BLaER1 treated with 17β-estradiol and CSF1 and Interleukin-3, amounts not matched to agents 10 nM and 100 nM (cell line): ENCODE measurements around the gene DIO2.
A peak's percentile ranks its signal among the peaks of the same experiment; 100 is the strongest.

Source experiments
- H3K27ac ChIP-seq, 11 experiments: shearing (Covaris generic); formaldehyde crosslinking; 2 replicates each; pipeline ENCODE4 v1.8.1; 2022
- H3K27me3 ChIP-seq, 11 experiments: shearing (Covaris generic); formaldehyde crosslinking; 2 replicates each; pipeline ENCODE4 v1.8.1; 2022
- H3K36me3 ChIP-seq, 11 experiments: shearing (Covaris generic); formaldehyde crosslinking; 2 replicates each; pipeline ENCODE4 v1.8.1; 2022
- H3K4me1 ChIP-seq, 10 experiments: shearing (Covaris generic); formaldehyde crosslinking; 2 replicates each; pipeline ENCODE4 v1.8.1; 2022
- H3K4me2 ChIP-seq, 11 experiments: shearing (Covaris generic); formaldehyde crosslinking; 2 replicates each; pipeline ENCODE4 v1.8.1; 2022
- H3K4me3 ChIP-seq, 10 experiments: shearing (Covaris generic); formaldehyde crosslinking; 2 replicates each; pipeline ENCODE4 v1.8.1; 2022
- H3K9ac ChIP-seq, 11 experiments: shearing (Covaris generic); formaldehyde crosslinking; 2 replicates each; pipeline ENCODE4 v1.8.1; 2022
- H3K9me3 ChIP-seq, 11 experiments: shearing (Covaris generic); formaldehyde crosslinking; replicated peaks in 1 of 11; 2 replicates each; pipeline ENCODE4 v1.8.1; 2022
- H4K20me1 ChIP-seq, 11 experiments: shearing (Covaris generic); formaldehyde crosslinking; 2 replicates each; pipeline ENCODE4 v1.8.1; 2022
- Cebpa-rat ChIP-seq, 11 experiments: shearing (Covaris generic); IDR thresholded peaks; 2 replicates each; pipeline ENCODE4 v1.8.1; 2022

Gene DIO2

DNA sequence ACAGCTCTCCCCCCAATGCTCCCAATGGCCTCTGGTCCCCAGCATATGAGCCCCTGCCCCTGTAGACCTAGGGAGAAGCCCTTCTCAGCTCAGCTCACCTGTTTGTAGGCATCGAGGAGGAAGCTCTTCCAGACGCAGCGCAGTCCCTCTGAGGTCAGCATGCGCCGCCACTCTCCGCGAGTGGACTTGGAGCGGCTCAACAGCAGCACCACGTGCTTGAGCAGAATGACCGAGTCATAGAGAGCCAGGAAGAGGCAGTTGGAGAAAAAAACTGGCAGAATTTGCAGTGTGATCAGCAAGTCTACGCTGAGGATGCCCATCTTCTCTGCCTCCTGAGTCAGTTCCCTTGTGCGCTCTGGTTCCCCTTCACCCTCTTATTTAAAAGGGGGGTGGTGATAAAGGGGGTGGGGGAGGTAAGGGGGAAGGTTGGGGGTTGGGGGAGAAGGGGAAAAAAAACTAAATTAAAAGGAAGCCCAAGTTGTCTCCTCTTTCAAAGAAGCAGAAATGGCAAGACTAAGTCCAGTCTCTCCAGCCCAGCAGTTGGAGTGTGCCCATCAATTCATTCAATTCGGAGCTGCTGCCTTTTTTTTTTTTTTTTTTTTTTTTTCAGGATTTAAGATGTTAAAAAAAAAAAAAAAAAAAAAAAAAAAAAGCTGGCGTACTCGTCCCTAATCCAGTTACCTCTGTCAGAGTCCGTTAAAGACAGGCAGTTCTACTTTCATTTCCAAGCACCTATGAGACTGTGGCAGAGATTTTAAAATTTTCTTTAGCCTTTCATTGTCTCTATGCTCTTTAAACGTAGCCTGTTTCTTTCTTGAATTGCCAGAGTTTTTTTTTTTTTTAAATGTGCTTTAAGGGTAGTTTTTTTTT lies at the start of gene DIO2:
Gene DIO2 (minus strand): TSS at position 352 of the 870 bp plus-strand sequence. CDS start 32 bp downstream, at position 320.
- H3K4me3 ChIP-seq: no peak within 1 kb of the TSS

GRCh38 chr14:80260645-80261044 lies 49.3 kb upstream of the DIO2 start:
- no peaks in the 10 kb centered on the region for H3K27me3 ChIP-seq
- peaks cover 0 to 11% (median 0%) of the 10 kb centered on the region in 10 experiments; a peak in 4 of 20 replicates for H3K4me1 ChIP-seq
- H3K27ac ChIP-seq: no peak overlapping the region
- no peak overlapping the region for H3K9ac ChIP-seq
- H3K4me2 ChIP-seq: peak overlapping the region in 1 of 11 experiments; percentile 24; a peak in 2 of 22 replicates
- H3K4me3 ChIP-seq: no peak overlapping the region
- H3K9me3 ChIP-seq: no peaks in the 10 kb centered on the region
- no peak for TF ChIP-seq Cebpa-rat (IDR thresholded peaks at IDR 0.05)
- H3K36me3 ChIP-seq: no peaks in the 10 kb centered on the region
- H4K20me1 ChIP-seq: no peaks in the 10 kb centered on the region

More for the DNA sequence above, at the start of gene DIO2:
- Histone ChIP-seq H3K9me3 (no peaks in the 10 kb centered on the region), H3K4me1 (peaks cover 0 to 17% (median 0%) of the 10 kb centered on the region in 10 experiments; a peak in 4 of 20 replicates), H3K27me3 (no peaks in the 10 kb centered on the region), H3K27ac (no peak within 1 kb of the TSS; a peak in 1 of 22 replicates), H4K20me1 (no peaks in the 10 kb centered on the region), H3K9ac (no peak within 1 kb of the TSS), H3K36me3 (no peaks in the 10 kb centered on the region), H3K4me2 (peak within 1 kb of the TSS in 2 of 11 experiments; percentile 52 to 65; a peak in 4 of 22 replicates)
- no peak for TF ChIP-seq Cebpa-rat (IDR thresholded peaks at IDR 0.05)

- Histone ChIP-seq H3K4me1 (no peaks in the 10 kb centered on the region), H3K9me3 (peaks cover 30 to 43% (median 35%) of the 10 kb centered on the region in 11 experiments), H3K9ac (no peak overlapping the region), H4K20me1 (no peaks in the 10 kb centered on the region), H3K27ac (no peak overlapping the region), H3K4me2 (no peak overlapping the region), H3K36me3 (no peaks in the 10 kb centered on the region; a peak in 1 of 22 replicates), H3K27me3 (no peaks in the 10 kb centered on the region), H3K4me3 (no peak overlapping the region)
- no peak for TF ChIP-seq Cebpa-rat (IDR thresholded peaks at IDR 0.05)
These were observed 28.3 kb upstream of the DIO2 start for GRCh38 chr14:80239631-80240030.

- no peaks in the 10 kb centered on the region; a peak in 1 of 22 replicates for H3K36me3 ChIP-seq
- H3K4me2 ChIP-seq: no peak overlapping the region
- H3K9me3 ChIP-seq: peaks cover 30 to 42% (median 35%) of the 10 kb centered on the region in 11 experiments
- no peaks in the 10 kb centered on the region for H4K20me1 ChIP-seq
- no peak for TF ChIP-seq Cebpa-rat (IDR thresholded peaks at IDR 0.05)
- H3K4me1 ChIP-seq: no peaks in the 10 kb centered on the region
- no peak overlapping the region for H3K9ac ChIP-seq
- no peaks in the 10 kb centered on the region for H3K27me3 ChIP-seq
- no peak overlapping the region for H3K27ac ChIP-seq
- H3K4me3 ChIP-seq: 0 out of 20 replicates have a peak overlapping the region, but pooled peaks of 1 of the 10 experiments have one; percentile 5
These were observed 25.8 kb upstream of the DIO2 start for GRCh38 chr14:80237143-80237542.

- no peak overlapping the region for H3K9ac ChIP-seq
- H3K27me3 ChIP-seq: no peaks in the 10 kb centered on the region
- no peak overlapping the region for H3K4me3 ChIP-seq
- no peak for TF ChIP-seq Cebpa-rat (IDR thresholded peaks at IDR 0.05)
- H3K4me2 ChIP-seq: no peak overlapping the region
- no peaks in the 10 kb centered on the region; a peak in 1 of 22 replicates for H3K36me3 ChIP-seq
- H4K20me1 ChIP-seq: no peaks in the 10 kb centered on the region
- H3K4me1 ChIP-seq: no peaks in the 10 kb centered on the region
- H3K27ac ChIP-seq: no peak overlapping the region
- H3K9me3 ChIP-seq: peaks cover 45 to 56% (median 53%) of the 10 kb centered on the region in 11 experiments
These were observed 22.3 kb upstream of the DIO2 start for GRCh38 chr14:80233470-80234089.

GRCh38 chr14:80231702-80232101 lies 20.4 kb upstream of the DIO2 start:
- no peak overlapping the region for H3K4me3 ChIP-seq
- peaks cover 27 to 49% (median 41%) of the 10 kb centered on the region in 11 experiments for H3K9me3 ChIP-seq
- H3K9ac ChIP-seq: no peak overlapping the region
- no peak for TF ChIP-seq Cebpa-rat (IDR thresholded peaks at IDR 0.05)
- no peaks in the 10 kb centered on the region; a peak in 1 of 22 replicates for H3K36me3 ChIP-seq
- H3K4me2 ChIP-seq: no peak overlapping the region
- H3K4me1 ChIP-seq: no peaks in the 10 kb centered on the region
- H3K27ac ChIP-seq: no peak overlapping the region
- H3K27me3 ChIP-seq: no peaks in the 10 kb centered on the region
- no peaks in the 10 kb centered on the region for H4K20me1 ChIP-seq

DNA sequence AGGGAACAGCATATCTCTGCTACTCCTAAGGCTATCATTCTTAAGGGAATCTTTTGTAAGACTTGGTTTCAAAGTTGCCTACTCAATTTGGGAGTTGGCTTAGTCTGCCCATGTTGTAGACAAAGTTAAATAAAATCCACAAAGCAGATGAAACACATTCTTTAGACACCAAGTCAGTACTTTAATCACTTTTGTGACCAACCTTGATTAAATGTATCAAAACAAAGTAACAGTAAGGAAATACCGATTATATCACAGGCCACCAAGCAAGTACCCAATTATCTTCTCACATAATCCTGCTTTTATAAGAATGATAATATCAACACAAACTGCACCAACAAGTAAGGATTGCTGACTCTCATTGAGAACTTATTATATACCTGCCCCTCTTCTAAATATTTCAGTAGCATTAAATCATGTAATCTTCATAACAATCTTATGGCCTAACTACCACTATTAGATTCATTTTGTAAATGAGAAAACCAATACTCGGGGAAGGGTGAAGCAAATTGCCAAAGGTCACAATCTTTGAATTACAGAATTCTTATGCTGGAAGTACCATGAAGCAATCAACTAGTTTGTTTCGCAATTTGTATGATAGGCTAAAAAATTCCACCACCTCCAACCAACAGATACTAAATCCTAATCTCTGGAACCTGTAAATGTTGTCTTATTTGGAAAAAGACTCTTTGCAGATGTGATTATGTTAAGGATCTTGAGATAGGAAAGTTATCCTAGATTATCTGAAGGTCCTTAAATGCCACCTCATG lies 12.6 kb upstream of the DIO2 start:
- H3K36me3 ChIP-seq: no peaks in the 10 kb centered on the region
- H3K9ac ChIP-seq: no peak overlapping the region
- H4K20me1 ChIP-seq: no peaks in the 10 kb centered on the region
- no peak overlapping the region for H3K4me3 ChIP-seq
- peaks cover 2 to 18% (median 8%) of the 10 kb centered on the region in 11 experiments; a peak in 18 of 22 replicates for H3K9me3 ChIP-seq
- H3K4me2 ChIP-seq: no peak overlapping the region
- no peaks in the 10 kb centered on the region for H3K27me3 ChIP-seq
- H3K27ac ChIP-seq: no peak overlapping the region
- TF ChIP-seq Cebpa-rat (IDR thresholded peaks at IDR 0.05): no peak
- H3K4me1 ChIP-seq: no peaks in the 10 kb centered on the region

GRCh38 chr14:80216818-80217217 lies 5.5 kb upstream of the DIO2 start:
- peaks cover 0 to 11% (median 0%) of the 10 kb centered on the region in 10 experiments; a peak in 4 of 20 replicates for H3K4me1 ChIP-seq
- H3K4me2 ChIP-seq: no peak overlapping the region
- no peaks in the 10 kb centered on the region for H3K36me3 ChIP-seq
- no peak overlapping the region for H3K9ac ChIP-seq
- no peak overlapping the region for H3K4me3 ChIP-seq
- H3K27me3 ChIP-seq: no peaks in the 10 kb centered on the region
- TF ChIP-seq Cebpa-rat (IDR thresholded peaks at IDR 0.05): no peak
- H3K9me3 ChIP-seq: no peaks in the 10 kb centered on the region
- H4K20me1 ChIP-seq: no peaks in the 10 kb centered on the region
- H3K27ac ChIP-seq: no peak overlapping the region
